HG02678 (cell line): ENCODE measurements around the gene SDK1.

Experiments
- ATAC-seq: cut with Tn5 transposase; IDR thresholded peaks from one replicate; pipeline ENCODE4 v1.9.1; 2021; ENCODE audit warnings: mild to moderate bottlenecking, moderate library complexity; ENCODE audit not compliant: unreplicated experiment

Gene SDK1

GRCh38 chr7:4001742-4002141 is 700.7 kb downstream of the SDK1 start:
- no peak for ATAC-seq

GRCh38 chr7:4003503-4003902 is 702.5 kb downstream of the SDK1 start:
- no peak for ATAC-seq

- no peak for ATAC-seq
These were observed 705.6 kb downstream of the SDK1 start for GRCh38 chr7:4006687-4007086.

- ATAC-seq, result no peak
These were observed 708.4 kb downstream of the SDK1 start for GRCh38 chr7:4009211-4010060.

GRCh38 chr7:4010061-4010605 is 709.1 kb downstream of the SDK1 start:
- ATAC-seq, result no peak

- ATAC-seq, result no peak
These were observed 710.0 kb downstream of the SDK1 start for GRCh38 chr7:4010923-4011656.

- ATAC-seq, result no peak
These were observed 712.7 kb downstream of the SDK1 start for GRCh38 chr7:4013793-4014192.

- no peak for ATAC-seq
These were observed 713.4 kb downstream of the SDK1 start for GRCh38 chr7:4014346-4015050.

- no peak for ATAC-seq
These were observed 714.3 kb downstream of the SDK1 start for GRCh38 chr7:4015371-4015770.

GRCh38 chr7:4015996-4016395 is 714.9 kb downstream of the SDK1 start:
- ATAC-seq, result no peak

- ATAC-seq, result no peak
These were observed 716.0 kb downstream of the SDK1 start for GRCh38 chr7:4017081-4017480.

GRCh38 chr7:4017785-4018184 is 716.7 kb downstream of the SDK1 start:
- no peak for ATAC-seq

- no peak for ATAC-seq
These were observed 717.7 kb downstream of the SDK1 start for GRCh38 chr7:4018601-4019316.

- no peak for ATAC-seq
These were observed 719.0 kb downstream of the SDK1 start for GRCh38 chr7:4020086-4020485.

GRCh38 chr7:4021413-4021812 is 720.4 kb downstream of the SDK1 start:
- no peak for ATAC-seq

GRCh38 chr7:4022265-4022664 is 721.2 kb downstream of the SDK1 start:
- no peak for ATAC-seq

- ATAC-seq, result no peak
These were observed 722.5 kb downstream of the SDK1 start for GRCh38 chr7:4023502-4023901.

GRCh38 chr7:4024133-4024532 is 723.1 kb downstream of the SDK1 start:
- ATAC-seq, result no peak

- ATAC-seq, result no peak
These were observed 723.8 kb downstream of the SDK1 start for GRCh38 chr7:4024806-4025205.

GRCh38 chr7:4025210-4025609 is 724.2 kb downstream of the SDK1 start:
- no peak for ATAC-seq
